GM19397 (cell line): ENCODE measurements around the gene DOCK10.

Experiments
- ATAC-seq: cut with Tn5 transposase; IDR thresholded peaks from one replicate; pipeline ENCODE4 v1.9.1; 2021; ENCODE audit warnings: mild to moderate bottlenecking, moderate library complexity; ENCODE audit not compliant: unreplicated experiment

DOCK10 gene

DNA sequence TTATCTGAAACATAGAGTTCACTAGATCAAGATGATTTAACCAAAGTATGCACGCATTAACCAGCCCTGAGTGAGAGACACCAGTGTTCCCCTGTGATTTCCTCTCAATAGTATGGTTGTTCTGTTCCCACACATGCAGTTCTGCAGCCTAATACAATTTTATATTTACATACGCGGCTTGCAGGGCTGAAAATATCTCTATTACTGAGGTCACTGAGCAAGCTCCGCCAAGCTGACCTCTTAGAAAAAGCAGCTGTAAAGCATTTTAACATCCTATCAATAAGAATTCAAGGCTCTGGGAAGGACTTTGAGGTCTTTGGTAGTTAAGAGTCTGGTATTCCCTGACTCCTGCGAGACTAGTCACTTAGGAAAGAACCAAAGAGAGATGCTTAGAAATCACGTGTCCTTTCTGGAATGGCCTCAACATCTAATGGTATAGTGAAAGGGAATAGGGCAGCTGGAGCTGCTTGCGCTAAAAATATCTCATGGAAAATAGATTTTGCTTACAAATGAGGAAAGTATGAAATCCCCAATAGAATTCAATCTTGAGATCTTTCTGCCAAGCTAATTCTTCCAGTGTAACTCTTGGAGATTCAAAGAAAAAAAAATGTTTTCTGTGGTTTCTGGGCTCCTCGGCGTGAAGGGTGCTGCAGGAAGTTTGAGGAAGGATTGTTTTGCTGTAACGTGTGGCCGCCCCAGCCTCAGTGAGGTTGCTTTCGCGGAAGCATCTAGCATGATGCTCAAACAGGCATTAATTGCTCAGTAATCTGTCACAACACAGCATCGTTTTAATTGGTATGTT is 59.2 kb downstream of the DOCK10 start:
- ATAC-seq, result peak; percentile 57

DNA sequence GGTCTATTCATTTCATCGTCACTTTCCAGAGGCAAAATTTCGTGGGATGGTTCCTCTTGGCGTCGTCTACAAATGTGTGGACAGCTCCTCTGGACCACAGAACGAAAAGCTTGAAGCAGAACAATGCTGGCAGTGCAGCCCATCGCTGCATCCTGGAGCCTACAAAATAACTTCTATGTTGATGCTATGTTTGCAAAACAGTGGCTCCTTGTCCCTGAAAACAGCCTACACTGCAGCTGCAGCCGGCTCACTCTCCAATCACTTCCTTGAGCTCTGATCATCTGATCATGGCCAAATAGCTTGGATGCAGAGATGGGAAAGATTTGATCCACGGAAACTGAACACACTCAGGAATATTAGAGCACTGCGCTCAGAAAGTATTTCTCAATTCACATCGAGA is 60.0 kb downstream of the DOCK10 start:
- ATAC-seq, result no peak

DNA sequence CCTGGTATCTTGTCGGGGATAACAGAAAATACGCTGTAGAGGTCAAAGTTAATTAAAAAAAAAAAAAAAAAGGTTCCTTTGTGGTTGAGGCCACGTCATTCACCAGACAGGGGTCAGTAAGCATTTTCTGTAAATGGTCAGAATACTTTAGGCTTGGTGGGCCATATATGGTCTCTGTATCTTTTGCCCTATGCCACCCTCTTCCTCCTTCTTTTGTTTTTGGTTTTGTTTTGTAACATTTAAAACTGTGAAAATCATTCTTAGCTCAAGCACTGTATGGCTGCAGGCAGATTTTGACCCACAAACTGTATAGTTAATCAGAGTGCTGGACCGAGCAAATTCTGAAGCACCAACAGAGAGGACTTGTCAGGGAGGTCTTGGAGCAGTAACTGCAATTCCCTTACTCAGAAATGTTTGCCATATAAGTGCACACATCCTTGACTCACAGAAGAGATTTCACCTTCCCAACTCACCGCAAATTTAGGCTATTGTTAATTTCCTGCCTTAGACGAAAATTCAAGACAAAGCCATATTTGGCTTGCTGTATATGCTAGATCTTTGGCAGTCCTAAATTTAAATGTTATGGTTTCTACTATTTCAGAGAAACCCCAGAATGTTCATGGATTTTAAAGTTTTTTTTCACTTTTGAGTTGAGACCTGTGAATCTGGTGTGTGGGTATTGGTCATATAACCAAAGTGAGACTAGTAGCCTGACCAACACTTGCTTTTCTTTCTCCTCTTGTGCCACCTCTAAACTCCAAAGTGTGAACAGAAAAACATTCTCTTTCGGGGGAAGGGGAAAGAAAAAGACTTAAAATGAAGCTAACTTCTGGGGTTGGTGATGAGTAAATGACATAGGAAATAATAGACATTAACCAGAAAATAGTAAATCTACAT is 65.4 kb downstream of the DOCK10 start:
- ATAC-seq, result no peak

DNA sequence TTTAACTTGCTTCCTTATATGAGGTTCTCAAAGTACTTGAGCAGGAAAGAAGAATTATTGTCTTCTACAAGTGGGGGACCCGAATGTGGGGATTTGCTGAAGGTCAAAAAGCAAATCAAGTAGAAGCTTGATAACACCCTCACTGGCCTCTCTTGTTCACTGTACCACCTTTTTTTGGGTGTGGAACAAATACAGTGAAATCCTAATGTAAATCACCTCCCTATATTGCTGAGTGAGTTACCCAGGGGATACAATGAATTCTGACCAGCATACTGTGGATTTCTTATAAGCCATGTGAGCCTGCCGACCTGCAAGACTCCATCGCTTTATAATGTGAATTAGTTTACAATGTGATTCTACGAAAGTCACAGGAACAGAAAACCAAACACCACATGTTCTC is 66.5 kb downstream of the DOCK10 start:
- no peak for ATAC-seq

DNA sequence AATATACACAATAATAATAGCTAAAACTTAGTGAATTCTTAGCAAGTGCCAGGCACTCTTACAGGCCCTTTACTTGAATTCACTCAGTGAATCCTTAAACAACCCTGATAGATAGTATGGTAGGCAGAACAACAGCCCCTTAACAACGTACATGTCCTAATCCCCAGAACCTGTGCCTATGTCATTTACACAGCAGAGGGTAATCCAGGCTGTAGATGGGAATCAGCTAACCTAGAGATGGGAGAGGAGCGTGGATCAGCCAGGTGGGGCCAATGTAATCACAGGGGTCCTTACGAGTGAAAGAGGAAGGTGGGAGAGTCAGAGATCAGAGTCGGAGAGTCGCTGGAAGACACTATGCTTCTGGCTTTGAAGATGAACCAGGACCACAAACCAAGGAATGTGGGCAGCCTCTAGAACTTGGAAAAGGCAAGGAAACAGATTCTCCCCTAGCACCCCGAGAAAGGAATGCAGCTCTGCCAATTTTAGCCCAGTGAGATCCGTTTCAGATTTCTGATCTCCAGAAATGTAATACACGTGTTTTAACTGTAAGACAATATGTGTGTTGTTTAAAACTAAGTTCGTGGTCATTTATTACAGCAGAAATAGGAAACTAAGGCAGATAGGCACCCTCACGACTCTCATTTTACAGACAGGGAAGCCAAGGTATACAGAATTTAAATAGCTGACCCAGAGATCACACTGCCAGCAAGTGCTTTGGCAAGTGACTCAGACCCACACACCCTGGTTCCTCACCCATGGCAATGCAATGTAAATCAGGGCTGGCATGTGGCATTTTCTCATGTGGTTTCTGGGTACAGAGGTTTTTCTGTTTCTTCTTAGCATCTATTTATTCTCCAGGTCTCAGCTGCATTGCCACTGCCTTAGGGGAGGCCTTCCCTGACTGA is 68.9 kb downstream of the DOCK10 start:
- ATAC-seq, result no peak

DNA sequence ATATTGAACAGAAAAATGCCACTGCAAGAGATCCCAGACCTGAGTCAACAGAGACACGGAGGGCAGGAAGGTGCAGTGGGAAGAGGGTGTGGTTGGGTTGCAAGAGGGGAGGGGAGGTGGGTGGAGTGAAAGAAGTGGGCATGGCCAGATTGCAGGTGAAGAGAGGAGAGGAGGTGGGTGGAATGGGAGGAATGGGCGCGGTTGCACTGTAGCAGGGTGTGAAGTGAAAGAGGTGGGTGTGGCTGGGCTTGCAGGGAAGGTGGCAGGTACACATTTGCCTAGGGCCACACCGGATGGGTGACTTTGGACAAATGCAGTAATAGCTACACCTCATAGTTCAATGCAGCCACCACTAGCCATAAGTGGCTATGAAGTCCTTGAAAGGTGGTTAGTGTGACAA is 71.1 kb downstream of the DOCK10 start:
- ATAC-seq, result no peak

DNA sequence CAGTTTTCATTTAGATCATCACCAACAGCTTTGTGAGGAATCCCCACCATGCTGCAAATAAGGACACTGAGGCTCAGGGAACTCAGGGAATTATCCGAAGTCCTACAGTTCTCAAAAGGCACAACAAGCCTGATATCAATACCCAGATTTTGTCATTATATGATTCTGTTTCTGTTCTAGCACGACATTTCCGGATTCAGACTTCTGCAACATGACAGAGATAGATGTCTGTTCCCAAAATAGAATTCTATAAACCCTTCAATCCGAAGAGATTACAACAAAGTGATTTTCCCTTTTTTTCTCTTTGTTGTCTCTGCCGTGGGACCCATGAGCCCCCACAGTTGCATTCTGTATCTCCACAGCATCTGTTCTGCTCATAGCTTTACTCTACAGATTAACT is 72.0 kb downstream of the DOCK10 start:
- no peak for ATAC-seq

DNA sequence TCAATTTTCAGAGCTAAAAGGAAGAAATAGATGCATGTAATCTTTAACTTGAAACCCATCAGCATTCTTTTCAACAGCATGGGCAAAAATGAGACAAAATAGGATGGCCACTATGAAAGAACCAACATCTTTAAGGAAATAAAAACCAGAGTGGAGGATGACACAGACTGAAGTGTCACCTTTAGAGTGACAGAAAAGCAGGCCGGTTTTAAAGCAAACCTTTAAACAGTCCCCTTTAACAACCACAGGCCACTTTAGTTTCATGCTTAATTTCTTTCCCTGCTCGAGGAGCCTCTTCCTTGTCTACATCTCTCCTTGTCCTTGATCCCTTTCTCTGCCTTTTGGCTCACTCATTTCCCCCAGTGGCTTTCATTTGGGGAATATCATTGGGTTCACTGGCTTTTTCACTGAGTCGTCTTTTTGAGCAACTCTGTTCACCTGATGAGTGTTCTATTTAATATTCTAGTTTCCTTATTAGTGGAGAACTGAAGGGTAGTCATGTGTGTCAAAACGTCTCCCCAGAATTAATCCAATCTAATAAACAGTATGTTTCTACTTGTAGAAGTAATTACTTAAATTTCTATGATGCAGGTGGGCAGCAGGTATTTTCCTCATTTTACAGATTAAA is 72.5 kb downstream of the DOCK10 start:
- ATAC-seq, result no peak

DNA sequence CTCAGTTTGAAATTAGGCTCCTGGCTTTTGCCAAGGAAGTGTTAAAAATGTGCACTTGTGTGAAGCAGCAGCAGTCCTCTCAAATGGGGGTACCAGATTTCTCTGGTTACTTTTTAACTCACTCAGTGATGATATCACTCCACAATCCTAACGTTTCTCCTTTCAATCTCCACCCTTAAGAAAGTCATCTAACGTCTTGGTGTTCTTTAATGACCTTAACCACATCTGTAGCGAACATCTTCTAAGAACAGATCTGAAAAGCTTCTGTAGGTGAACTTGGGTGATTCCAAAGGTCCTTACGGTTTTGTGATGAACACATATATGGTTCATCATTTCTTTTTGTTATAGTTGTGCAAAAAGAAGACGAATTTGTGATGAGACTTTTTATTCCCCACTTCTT is 73.2 kb downstream of the DOCK10 start:
- ATAC-seq, result no peak

DNA sequence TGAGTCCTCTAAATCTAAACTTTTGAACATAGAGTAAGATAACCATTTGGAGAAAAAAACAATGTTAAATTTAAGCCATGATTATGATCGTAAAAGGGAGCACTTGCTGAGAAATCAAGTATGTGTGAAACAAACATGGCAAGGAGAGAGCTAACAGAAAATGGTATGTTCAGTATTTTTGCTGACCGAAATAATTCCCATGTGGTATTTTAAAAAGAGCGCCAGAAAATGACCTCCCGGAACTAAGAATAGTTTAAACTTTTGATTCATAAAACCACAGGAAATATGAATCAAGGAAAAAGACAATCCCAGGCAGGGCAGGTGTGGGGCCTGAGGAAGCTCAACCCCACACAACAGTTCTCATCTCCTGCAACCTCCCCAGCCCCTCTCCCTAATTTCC is 74.2 kb downstream of the DOCK10 start:
- ATAC-seq, result no peak

DNA sequence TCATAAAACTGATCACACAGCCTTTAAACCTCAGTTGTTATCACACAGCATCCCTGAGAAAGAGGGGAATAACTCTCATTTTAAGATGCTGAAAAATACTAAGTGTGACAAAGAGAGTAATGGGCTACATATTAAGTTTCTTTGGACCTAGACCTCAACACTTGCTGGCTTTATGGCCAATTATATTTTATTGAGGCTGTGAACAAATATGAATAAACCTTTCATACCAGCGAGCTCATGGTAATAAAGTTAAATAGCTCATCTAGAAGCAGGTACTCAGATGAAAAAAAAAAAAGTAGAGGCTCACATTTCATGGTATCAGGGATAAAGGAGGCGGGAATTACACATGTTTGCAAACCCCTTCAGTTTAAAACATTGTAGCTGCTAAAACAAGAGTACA is 75.7 kb downstream of the DOCK10 start:
- ATAC-seq, result no peak

DNA sequence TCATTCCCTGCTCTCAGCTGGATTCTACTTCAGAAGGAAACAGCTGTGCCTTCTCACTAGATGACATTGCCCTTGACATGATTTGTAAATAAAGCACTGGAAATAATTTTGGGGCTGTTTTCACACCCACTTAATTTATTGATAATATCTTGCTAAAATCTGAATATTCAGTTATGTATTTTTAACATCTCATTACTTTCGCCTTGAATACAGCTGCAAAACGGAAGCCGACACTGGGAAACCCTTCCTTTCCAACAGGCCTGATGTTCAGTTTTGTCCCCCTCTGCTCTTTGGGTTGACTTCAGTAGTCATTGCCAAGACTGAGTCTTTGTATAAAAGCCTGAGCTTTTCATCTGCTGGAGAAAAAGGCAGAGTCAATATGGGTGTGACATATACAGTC is 82.7 kb downstream of the DOCK10 start:
- ATAC-seq, result no peak

DNA sequence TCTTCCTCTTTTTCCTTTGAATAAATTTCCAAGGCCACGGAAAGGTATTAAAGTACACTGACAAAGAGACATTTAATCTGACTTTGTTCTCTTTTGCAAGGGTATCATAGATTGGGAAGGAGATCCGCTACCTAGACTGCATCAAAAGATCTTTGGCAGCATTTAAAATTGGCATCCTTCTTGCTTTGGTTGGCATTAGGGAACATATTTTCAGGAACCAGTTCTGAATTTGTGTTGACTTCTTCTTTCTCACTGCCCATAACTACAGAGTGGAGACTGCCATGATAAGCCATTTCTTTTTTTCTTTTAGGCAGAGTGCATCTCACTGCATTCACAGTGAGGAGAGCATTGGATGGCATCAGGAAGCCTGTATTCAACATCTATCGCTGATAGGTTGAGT is 83.4 kb downstream of the DOCK10 start:
- ATAC-seq, result no peak

DNA sequence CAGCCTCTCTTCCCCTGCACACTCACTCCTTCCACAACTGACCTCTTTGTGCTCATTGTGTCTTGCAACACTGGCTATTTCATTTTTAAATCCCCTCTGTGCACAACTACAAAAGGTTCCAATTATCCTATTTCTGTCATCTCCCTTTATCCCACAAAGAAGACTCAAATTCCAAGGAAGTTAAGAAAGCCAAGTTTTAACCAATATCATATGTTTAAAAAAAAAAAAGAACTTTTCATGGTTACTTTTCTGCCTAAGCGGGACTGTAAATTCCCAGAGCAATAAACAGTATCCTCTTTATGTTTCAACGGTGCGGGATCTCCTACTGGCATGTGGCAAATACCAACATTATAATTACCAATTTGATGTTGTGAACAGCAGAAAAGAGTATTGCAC is 83.8 kb downstream of the DOCK10 start:
- no peak for ATAC-seq

DNA sequence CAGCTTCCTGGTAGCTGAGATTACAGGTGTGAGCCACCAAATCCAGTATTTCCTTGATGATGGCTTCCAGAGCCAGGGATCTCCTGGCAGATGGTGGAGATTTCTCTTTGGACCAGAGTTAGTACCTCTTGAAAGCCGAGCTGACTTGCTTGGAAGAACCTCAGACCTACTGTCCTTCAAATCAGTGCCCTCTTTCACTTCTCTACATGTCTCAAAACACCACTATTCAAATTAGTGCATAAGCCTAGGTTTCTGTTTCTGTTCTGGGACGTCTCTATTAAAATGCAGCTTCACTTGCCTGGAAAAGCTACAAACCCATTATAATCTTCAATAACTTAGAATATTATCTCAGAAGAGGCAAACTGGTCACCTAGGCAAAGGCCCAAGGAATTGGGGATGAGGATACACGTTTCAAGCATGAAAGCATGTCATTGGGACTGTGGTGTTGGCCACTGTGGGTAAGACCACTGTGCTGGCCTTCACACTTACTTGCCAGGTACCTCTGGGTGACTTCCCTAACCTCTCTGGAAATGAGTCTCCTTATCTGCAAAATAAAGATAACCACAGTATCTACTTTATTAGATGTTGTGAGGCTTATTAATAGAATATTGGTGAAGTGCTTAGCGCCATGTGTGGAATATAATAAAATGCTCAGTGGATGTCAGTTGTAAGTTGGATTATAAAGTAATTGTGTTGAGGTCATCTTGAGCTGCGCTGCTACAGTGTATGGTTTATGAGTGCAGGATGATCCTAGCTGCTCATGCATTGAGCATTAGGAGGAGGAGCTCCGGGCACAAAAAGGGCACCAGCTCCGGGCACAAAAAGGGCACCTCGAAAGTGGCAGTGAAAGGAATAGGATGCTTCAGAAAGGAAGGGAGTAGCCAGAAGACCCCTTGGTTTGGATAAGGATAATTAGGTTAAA is 84.5 kb downstream of the DOCK10 start:
- ATAC-seq, result peak; percentile 87

DNA sequence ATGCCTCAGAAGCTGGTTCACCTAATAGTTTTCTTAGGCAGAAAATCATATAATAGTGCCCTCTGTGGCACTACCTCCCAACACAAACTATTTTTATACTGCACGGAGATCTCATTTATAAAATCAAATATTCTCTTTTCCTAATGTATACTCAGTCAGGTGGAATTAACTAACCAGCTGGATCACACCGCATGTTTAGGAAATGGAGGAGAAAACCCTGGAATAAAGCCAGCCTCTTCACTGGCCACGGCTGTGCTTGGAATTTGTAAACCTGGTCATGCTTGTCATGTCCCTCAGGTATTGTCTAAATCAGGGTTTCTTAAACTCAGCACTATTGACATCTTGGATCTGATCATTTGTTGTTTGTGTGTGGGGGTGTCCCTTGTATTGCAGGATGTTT is 85.6 kb downstream of the DOCK10 start:
- no peak for ATAC-seq

DNA sequence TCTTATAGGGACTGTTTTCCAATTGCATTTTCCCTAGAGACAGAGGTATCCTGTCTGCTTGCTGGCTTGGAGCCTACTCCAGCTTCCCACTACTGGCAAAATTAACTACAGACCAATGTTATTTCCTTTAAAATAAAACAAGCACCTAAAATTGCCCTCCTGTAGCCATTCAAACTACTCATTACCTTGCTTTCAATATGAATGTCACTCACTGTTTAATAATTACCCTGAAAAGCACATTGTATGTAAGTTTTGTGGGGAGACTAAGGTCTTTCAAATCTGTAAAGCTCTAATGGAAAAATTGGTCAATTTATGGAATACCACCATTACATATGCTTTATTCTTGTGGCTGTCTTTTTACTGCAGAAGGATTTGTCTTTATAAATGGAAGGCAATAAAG is 87.3 kb downstream of the DOCK10 start:
- ATAC-seq, result no peak

DNA sequence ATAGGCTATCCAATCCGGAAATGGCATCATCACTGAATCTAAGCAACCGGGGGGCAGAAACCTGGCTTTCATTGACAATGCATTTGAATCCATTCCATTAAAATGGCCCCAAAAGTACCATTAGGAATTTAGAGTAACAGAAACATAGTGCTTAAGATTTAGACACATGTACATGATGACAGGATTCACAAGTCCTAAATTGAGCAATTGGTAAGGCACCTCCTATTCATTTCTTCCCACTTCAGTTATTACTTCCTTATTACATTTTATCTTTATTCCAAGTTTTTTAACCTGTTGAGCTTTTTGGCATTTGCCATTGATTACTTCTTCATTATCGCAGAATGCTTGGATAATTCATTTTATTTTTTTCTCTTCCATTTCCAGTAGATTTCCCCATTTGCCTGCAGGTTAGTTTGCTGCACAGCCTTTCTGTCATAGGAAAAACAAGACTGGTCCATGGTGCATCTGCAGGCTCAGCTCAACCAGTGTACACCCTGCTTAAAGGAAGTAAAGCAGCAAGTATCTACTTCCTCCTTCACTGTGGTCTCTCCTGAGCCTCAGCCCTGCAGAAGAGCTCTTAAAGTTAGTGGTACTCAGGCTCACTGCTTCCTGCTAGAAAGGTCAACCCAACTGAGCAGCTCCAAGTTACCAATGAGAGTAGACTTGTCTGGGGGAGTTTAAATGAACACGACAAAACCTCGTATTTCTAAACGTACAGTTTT is 89.2 kb downstream of the DOCK10 start:
- peak; percentile 57 for ATAC-seq
